SU-DHL-6 (cell line): ENCODE measurements around the gene BUB1.

Experiments
- H2AFZ ChIP-seq: fragments of 200-600 bp; sonication (generic); 2 replicates; pipeline ENCODE4 v1.6.1; 2014; ENCODE audit warnings: low read depth, mild to moderate bottlenecking, moderate library complexity, mixed read lengths, antibody characterized with exemption, low read length; ENCODE audit not compliant: severe bottlenecking
- H3F3A ChIP-seq: fragments of 200-600 bp; shearing (Covaris generic); 2 replicates; pipeline ENCODE4 v1.6.0; 2016; ENCODE audit warnings: antibody characterized with exemption, mild to moderate bottlenecking; ENCODE audit not compliant: insufficient read depth
- H3K27ac ChIP-seq: fragments of 200-600 bp; sonication (generic); 2 replicates; pipeline ENCODE4 v1.5.1; 2016; ENCODE audit warnings: low read depth, mild to moderate bottlenecking, low read length, moderate library complexity, mixed read lengths
- H3K27me3 ChIP-seq: fragments of 200-600 bp; sonication (generic), shearing (Covaris generic); 2 replicates; pipeline ENCODE4 v1.6.0; 2014; ENCODE audit warnings: mild to moderate bottlenecking, low read length
- H3K36me3 ChIP-seq: fragments of 200-600 bp; sonication (generic); 2 replicates; pipeline ENCODE4 v1.6.1; 2014; ENCODE audit warnings: mild to moderate bottlenecking, low read length, mixed read lengths
- H3K4me2 ChIP-seq: fragments of 300-600, 200-600 bp; shearing (Covaris generic), sonication (generic); 2 replicates; pipeline ENCODE4 v1.6.0; 2014; ENCODE audit warnings: low read length, low read depth, mild to moderate bottlenecking; ENCODE audit not compliant: poor library complexity, severe bottlenecking
- H3K4me3 ChIP-seq: fragments of 200-600 bp; sonication (generic); 2 replicates; pipeline ENCODE4 v1.5.1; 2014; ENCODE audit warnings: antibody characterized with exemption, low read length, mild to moderate bottlenecking, mixed read lengths; ENCODE audit not compliant: insufficient read depth, poor library complexity, severe bottlenecking
- H3K79me2 ChIP-seq: fragments of 200-600 bp; sonication (generic); 2 replicates; pipeline ENCODE4 v1.6.1; 2014; ENCODE audit warnings: mild to moderate bottlenecking, low read length, moderate library complexity; ENCODE audit not compliant: insufficient read depth
- H3K9ac ChIP-seq: fragments of 200-600 bp; sonication (generic); 2 replicates; pipeline ENCODE4 v1.7.0; 2014; ENCODE audit warnings: mild to moderate bottlenecking, low read length
- H3K9me2 ChIP-seq: fragments of 200-600 bp; sonication (generic); replicated peaks from 2 replicates; pipeline ENCODE4 v1.6.1; 2014; ENCODE audit warnings: low read length; ENCODE audit not compliant: insufficient read depth
- H3K9me3 ChIP-seq: fragments of 200-600 bp; sonication (generic); 2 replicates; pipeline ENCODE4 v1.6.1; 2014; ENCODE audit warnings: low read length, mixed read lengths; ENCODE audit not compliant: insufficient read depth
- H4K20me1 ChIP-seq: fragments of 200-600 bp; sonication (generic); 2 replicates; pipeline ENCODE4 v1.6.1; 2014; ENCODE audit warnings: low read depth, mild to moderate bottlenecking, antibody characterized with exemption, low read length, moderate library complexity, mixed read lengths
- CTCF ChIP-seq: fragments of 200-600 bp; sonication (generic); IDR thresholded peaks from one replicate; pipeline ENCODE4 v1.5.1; 2017; ENCODE audit warnings: antibody characterized with exemption, mild to moderate bottlenecking, low read length, moderate library complexity; ENCODE audit not compliant: insufficient read depth, poor library complexity, severe bottlenecking
- EZH2phosphoT487 ChIP-seq: fragments of 200-600 bp; sonication (generic), shearing (Covaris generic); conservative IDR thresholded peaks from 2 replicates; pipeline ENCODE4 v1.6.1; 2018; ENCODE audit warnings: mild to moderate bottlenecking, antibody characterized with exemption, low read length, moderate library complexity, mixed read lengths

The BUB1 gene

GRCh38 chr2:110662560-110662959 is 15.3 kb downstream of the BUB1 start:
- Histone ChIP-seq H2AFZ (no peak overlapping the region), H4K20me1 (no peaks in the 10 kb centered on the region), H3K9ac (no peak overlapping the region), H3K9me2 (no peaks in the 10 kb centered on the region), H3K4me2 (no peak overlapping the region), H3K9me3 (no peaks in the 10 kb centered on the region), H3K27me3 (no peaks in the 10 kb centered on the region), H3K36me3 (peaks cover 78% of the 10 kb centered on the region), H3K27ac (no peak overlapping the region), H3K79me2 (peaks cover 20% of the 10 kb centered on the region), H3K4me3 (no peak overlapping the region), H3F3A (no peaks in the 10 kb centered on the region)
- TF ChIP-seq EZH2phosphoT487 = no peak
- TF ChIP-seq CTCF = no peak

GRCh38 chr2:110660558-110660957 is 17.3 kb downstream of the BUB1 start:
- TF ChIP-seq CTCF = no peak
- no peak for TF ChIP-seq EZH2phosphoT487
- no peaks in the 10 kb centered on the region for H3F3A ChIP-seq
- no peak overlapping the region for H3K4me2 ChIP-seq
- no peaks in the 10 kb centered on the region for H3K9me3 ChIP-seq
- no peak overlapping the region for H3K9ac ChIP-seq
- no peak overlapping the region for H3K27ac ChIP-seq
- H3K36me3 ChIP-seq = peaks cover 80% of the 10 kb centered on the region
- H3K9me2 ChIP-seq = no peaks in the 10 kb centered on the region
- H2AFZ ChIP-seq = no peak overlapping the region
- H4K20me1 ChIP-seq = no peaks in the 10 kb centered on the region
- H3K27me3 ChIP-seq = no peaks in the 10 kb centered on the region
- peaks cover 17% of the 10 kb centered on the region for H3K79me2 ChIP-seq
- H3K4me3 ChIP-seq = no peak overlapping the region

DNA sequence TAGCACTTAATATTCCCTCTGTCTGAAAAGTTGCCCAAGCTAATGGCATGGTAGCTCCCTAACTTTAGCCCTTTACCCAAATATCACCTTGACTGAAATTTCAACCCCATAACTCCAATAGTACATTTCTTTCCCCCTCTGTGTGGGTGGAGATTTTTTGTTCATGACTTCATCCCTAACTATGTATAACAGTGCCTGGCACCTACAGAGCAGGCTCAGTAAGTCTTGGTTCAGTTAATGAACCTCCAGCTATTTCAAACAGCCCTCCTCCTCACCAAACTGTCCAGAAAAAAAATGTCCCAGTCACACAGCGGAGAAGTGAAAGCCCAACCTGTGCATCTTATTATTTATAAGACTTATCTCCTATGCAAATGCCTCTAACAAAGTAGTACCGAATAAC is 18.6 kb downstream of the BUB1 start:
- no peaks in the 10 kb centered on the region for H3K9me3 ChIP-seq
- H3K4me2 ChIP-seq = no peak overlapping the region
- peaks cover 5% of the 10 kb centered on the region for H3K79me2 ChIP-seq
- no peak for TF ChIP-seq EZH2phosphoT487
- TF ChIP-seq CTCF = no peak
- H3K4me3 ChIP-seq = no peak overlapping the region
- H3K27me3 ChIP-seq = no peaks in the 10 kb centered on the region
- no peak overlapping the region for H3K27ac ChIP-seq
- H4K20me1 ChIP-seq = no peaks in the 10 kb centered on the region
- H3F3A ChIP-seq = no peaks in the 10 kb centered on the region
- peaks cover 82% of the 10 kb centered on the region for H3K36me3 ChIP-seq
- H3K9me2 ChIP-seq = no peaks in the 10 kb centered on the region
- H2AFZ ChIP-seq = no peak overlapping the region
- H3K9ac ChIP-seq = no peak overlapping the region
